HG03095 (cell line): Measurements from ENCODE around the gene PLEKHM3.
A peak's percentile ranks its signal among the peaks of the same experiment; 100 is the strongest.

ENCODE experiments used
- ATAC-seq: cut with Tn5 transposase; IDR thresholded peaks from one replicate; pipeline ENCODE4 v1.9.1; 2021; ENCODE audit warnings: moderate library complexity; ENCODE audit not compliant: unreplicated experiment

PLEKHM3 gene

DNA sequence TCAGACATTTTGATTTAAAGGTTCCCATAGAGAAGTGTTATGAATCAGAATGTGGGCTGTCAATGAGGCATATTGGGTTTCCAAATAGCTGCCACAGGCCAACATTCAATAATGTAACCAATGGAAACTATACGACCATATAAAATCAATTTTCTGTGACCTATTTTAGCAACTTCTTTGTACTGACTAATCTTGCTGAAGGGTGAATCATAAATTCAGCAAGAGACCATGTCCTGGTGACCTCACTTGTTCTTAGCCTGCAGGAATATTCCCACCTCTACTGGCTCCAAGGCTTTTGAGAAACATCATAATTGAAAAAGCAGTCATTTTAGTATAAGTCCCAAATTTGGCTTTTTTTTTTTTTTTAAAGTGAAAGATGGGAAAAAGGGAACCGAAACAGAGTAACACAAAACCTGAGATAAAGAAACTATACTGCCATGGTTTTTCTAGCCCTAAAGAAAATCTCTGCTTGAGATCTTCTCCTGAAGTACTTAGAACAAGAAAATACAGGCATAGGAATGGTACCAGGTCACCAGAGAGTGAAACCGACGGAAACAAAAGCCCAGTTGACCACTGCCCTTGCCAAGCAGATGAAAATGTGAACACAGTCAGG, 32.1 kb downstream of the PLEKHM3 start:
- ATAC-seq: no peak

DNA sequence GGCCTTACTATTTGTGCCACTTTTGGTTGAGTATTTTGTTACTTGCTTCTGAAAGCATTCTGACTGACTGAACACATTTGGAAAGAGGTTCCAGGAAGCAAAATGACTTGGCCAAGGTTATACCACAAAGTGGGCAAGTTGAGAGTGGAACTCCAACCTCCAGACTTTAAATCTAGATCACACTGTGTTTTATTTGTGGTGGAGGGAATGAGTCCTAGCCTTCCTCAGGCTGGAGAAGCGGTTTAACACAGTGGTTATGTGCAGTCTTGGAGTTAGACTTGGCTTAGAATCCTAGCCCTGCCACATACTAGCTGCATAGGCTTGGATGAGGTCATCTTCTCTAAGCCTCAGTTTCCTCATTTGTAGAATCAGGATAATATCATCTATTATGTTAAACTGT, 33.4 kb downstream of the PLEKHM3 start:
- no peak for ATAC-seq

DNA sequence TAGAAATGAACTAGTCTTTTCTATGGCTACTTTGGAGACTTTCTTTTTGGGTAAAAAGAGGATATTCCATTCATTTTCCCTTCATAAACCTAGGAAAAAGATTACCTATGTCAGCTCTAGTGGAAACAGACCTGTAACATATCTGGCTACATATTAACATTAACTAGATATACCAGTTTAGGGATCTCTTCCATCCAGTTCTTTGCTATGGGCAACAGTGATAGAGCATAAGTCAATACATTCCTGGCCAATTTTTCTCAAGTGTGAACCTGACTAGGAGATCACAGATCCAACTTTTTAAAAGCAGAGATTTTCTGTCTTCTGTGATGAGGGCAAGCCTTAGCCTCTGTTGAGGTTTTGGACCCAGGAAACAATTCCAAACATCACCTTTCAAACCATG, 34.5 kb downstream of the PLEKHM3 start:
- ATAC-seq: no peak

DNA sequence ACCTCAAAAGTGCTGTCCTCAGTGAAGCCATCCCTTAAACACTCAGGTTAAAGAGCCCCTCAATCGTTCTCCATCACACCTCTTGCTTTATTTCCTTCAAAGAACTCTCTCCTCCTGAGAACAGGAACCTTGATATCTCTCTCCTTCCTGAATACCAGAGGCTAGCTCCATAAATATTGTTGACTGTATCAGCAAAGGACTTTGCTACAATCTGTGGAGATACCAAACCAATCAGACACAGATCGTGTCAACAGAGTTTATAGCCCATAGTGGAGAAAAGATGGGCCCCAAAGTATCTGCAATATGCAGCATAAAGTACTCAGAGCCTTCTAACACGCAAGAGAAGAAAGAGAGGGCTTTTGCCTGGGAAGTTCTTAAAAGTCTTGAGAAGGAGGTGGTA, 36.4 kb downstream of the PLEKHM3 start:
- no peak for ATAC-seq

DNA sequence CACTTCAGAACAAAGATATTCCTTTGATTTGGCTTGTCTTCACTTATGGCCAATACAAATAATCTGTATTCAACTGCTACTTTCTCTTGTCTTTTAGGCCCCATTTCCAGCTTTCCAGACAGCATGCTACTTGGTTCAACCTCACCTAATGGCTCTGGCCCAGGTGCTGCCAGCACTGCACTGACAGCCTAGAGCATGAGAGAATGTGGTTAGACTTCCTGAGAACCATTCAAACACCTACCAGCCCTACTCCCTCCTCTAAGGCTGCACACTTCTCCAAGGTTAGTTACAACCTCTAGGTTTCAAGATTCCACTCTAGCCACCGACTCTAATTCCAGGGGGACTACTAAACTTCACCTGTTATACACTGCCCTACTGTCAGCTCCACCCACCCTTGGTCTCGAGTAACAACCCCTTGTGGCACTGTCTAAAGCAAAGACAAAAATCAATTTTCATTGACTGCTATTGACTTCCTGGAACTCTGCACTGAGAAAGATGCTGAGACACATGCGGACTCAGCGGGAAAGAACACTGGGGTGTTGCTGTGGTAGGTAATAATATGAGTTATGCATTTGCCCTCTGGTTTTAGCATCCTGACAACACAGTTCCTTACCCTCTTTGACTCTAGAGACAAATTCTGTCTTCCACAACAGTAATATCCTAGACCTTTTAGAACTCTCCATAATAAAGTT, 38.2 kb downstream of the PLEKHM3 start:
- ATAC-seq: no peak

DNA sequence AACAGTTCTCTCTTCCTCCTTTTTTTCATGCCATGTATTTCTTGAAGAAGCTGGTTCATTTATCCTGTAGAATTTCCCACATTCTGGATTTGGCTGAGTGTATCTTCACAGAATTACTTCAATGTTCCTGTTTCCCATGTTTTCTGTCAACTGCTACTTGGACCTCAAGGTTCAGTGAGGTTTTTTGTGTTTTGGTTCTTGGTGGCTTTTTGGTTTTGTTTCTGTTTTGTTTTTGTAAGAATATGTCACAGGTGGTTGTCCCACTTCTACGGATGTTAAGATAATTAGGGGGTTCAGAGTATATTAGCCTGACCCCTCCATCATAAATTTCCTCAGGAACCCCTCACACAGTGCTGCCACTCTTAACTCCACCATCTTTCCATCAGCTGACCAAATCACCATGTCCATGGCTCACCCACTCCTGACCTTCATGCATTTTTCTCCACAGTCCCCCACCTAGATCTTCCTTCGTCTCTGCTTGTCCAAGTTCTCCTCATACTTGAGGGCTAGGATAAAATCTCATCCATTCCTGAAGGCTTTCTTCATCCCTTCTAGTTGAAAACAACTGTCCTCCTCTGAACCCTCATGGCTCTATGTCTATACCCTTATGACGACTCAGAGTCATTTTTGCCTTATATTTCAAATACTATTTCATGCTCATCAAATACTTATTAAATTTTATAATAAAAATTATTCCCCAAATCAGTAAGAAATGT, 40.4 kb downstream of the PLEKHM3 start:
- no peak for ATAC-seq

DNA sequence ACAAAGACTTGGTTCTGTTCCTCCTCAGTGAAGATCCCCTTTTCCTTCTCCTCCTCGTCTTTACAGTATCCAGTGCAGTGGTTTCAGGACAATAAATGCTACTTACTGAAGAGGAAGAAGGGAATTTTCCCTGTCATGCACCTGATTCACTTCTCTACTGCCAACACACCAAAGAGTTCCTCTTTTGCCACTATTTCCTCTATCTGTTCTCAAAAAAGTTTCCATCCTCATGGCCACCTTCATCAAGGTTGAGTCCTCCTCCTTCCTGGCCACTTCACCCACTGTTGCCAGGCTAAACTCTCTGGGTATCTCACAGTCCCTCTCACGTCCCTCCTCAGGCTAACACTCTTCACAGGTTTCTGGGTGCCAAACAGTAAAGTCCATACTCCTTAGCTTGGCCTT, 41.7 kb downstream of the PLEKHM3 start:
- peak; percentile 72 for ATAC-seq

DNA sequence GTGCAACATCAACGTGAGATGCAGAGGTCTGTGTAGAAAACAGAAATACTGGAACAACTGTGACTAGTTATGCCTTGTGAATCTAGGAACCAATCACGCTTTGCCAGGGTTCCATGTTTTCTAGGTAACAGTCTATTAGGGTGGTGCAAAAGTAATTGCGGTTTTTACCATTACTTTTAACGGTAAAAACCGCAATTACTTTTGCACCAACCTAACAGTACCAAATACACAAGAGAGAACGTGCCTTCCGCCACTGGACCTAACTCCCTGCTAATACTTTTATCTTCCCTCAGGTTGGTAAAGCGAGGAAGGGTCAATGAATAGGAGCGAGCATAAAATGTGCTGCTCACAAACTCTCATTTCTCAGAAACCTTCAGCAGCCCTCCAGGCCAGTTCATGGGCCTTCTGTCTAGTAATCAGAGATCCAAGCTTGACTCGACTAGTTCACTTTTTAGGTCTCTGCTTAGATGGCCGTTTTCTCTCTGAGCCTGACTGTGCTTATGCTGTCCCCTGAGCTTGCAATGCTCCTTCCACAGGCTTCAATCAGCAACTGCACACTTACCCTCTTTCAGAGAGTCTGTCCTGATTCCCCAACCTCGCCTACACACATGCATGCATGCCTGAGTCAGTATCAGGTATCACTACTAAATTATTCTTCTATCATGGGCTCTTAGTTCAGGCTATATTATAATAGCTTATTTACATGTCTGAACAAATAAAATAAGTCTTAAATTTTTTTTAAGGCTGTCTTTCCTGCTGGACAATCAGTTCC, 47.0 kb downstream of the PLEKHM3 start:
- ATAC-seq: no peak

DNA sequence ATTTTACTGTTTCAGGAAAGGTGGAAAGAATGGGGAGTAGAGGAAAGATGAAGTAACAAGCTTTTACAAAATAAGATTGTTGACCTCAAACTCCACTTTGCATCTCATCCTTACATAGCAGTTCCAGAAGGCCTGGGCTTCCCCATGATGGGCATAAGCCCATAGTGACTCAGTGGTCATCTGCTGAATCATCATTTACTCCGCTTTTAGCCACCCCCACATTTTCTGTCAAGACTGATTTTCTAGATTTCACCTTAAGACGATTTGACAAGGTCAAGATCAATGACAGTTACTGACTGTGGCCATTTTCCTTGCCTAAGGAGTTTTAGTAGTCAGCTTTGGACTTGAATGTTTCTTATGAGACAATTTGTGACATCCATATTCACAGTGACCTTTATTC, 49.4 kb downstream of the PLEKHM3 start:
- no peak for ATAC-seq

DNA sequence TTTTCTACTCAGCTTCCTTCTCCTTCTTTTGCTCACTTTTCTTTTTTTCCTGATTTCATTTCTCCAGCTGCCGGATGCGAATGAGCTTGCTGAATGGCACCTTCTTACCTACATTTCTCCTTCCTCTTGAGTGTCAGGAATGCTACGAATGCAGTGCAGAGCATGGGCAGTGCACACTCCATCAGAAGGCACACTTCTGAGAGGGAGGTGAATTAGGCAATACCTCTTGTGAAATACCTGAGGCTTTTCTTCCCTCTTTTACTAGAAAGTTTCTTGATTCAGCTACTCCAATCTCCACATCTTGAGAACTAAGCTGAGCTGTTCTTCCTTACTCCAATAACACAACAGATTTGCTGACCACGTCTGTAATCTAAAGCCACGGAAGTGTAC, 51.1 kb downstream of the PLEKHM3 start:
- no peak for ATAC-seq

DNA sequence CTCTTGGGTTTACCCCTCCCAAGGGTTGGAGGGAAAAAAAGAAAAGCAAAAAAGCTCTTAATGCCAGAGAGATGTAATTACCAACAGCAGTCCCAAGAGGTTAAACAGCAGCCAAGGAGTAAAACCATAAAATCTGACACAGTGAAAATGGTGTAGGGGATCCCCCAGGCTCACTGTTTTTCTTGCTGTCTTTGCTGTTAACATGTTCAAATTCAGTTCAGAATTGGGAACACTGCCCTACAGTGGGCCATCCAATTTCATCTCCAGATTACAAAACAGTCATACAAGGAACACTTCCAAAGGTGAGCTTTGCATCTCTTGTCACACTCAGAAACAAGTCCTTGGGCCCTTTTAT, 54.5 kb downstream of the PLEKHM3 start:
- no peak for ATAC-seq

DNA sequence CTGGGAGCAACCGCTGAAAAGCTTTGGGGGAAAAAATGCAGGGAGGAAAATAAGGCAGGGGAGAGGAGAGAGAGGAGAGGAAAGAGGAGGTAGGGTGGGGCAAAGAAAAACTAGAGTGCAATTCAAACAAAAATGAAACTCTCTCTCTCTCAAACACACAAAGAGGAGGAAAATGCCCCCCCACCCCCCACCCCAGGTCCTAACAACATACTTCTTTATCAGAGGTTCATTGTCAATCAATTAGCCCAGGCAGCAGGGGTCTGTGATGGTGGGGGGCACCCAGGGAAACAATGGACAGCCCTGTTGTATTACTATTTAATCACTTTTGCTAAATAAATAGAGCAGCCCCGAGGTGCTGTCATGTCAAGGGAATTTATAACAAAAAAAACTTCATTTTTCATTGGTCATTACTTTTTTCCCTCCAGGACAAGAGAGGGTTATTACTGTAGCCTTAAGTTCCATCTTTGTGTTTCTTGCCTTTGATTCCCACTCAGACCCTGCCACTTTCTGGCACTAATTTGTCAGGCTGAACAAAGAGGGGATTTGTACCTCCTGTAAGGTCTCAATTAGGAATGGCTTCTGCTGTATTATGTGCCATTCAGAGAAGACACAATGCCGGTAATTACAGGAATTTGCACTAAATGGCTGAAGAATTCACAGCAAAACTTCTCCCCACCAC, 55.0 kb downstream of the PLEKHM3 start:
- ATAC-seq: no peak

DNA sequence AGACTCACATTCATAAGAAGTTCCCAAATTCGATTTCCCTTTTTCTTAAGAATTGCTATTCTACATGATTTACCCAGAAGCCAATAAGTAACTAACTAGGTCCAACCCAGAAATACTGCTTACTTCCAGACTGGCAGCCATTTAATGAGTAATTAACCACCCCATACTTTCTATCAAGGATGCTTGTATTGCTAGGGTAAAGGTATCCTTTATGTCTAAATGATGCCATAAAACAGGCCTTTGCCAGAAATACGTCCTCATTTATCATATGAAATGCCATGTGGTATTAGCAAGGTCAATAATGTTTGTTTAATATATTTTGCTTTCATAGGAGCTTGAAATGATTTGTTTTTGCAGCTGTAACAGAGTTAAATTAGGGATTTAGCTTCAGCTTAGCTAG, 56.1 kb downstream of the PLEKHM3 start:
- ATAC-seq: no peak

DNA sequence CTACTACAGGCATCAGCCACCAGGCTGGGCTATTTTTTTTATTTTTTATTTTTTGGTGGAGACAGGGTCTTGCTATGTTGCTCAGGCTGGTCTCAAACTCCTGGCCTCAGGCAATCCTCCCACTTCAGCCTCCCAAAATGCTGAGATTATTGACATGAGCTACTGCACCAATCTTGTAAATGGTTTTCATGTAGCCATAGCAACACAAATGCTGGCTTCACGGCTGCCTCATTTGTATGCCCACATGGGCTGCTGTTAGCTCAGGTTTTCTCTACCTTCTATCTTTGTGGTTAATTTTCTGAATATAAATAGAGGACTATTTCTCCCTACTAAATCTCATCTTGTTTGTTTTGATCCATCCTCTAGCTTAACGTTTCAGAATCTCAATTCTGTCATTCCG, 58.2 kb downstream of the PLEKHM3 start:
- no peak for ATAC-seq

DNA sequence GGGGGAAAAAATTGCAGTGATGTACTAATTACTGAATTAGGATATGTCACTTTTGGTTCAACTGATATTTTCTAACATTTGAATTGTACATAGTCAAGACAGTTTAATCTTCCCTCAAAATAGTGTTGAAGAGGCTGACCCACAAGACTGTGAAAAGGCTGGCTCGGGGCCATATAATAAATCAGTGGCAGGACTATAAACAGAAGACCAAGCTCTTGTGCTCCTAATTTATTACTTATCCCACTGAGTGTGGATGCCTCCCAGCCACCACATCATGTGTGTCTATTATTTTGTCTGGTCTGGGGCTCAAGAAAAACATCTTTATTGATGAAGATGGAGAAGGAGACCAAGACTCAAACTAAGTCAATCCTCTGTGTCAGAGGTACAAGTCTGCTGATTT, 64.4 kb downstream of the PLEKHM3 start:
- ATAC-seq: no peak

DNA sequence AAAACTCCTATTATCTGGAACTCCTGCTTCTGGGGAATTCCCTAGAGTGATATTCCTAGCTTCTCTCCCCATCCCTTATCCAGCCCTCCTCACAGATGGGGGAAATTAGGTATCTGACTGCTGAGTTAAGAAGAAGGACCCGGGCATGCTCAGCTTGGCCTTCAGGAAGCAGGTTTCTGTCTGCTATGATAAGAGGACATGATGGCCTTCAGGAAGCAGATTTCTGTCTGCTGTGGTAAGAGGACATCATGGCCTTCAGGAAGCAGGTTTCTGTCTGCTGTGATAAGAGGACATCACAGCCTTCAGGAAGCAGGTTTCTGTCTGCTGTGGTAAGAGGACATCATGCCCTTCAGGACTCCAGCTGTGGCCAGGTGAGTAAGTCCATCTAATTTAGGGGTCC, 65.2 kb downstream of the PLEKHM3 start:
- no peak for ATAC-seq

DNA sequence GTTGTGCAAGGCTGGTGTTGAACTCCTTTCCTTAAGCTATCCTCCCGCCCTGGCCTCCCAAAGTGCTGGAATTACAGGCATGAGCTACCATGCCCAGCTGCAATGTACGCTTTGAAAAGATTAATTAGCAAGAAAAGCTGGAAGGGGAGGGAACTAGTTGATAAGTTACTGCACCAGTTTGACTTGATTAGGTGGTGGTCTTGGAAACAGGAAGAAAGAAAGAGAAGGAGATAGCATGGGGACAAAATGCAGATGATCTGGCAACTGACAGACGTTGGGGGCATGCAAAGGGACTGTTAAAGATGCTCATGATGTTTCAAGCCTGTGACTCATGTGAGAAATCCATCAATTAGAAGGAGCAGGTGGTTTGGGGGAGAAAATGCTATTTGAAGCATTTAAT, 68.6 kb downstream of the PLEKHM3 start:
- ATAC-seq: no peak

DNA sequence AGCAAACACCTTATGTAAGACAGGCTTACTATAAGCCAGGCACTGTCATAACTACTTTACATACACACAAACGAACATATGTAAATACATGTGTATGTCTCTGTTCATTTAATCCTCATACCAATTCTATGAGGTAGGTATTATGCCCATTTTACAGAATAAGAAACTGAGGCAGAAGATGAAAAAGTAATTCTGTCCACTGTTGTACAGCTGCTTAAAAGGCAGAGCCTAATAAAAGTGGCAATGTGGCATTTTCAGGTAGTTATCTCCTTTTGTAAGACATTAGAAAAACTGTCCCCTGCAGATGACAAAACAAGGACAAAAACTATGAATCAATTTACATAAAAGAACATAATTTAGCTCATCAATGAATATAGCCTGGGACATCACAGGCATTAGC, 69.9 kb downstream of the PLEKHM3 start:
- no peak for ATAC-seq

DNA sequence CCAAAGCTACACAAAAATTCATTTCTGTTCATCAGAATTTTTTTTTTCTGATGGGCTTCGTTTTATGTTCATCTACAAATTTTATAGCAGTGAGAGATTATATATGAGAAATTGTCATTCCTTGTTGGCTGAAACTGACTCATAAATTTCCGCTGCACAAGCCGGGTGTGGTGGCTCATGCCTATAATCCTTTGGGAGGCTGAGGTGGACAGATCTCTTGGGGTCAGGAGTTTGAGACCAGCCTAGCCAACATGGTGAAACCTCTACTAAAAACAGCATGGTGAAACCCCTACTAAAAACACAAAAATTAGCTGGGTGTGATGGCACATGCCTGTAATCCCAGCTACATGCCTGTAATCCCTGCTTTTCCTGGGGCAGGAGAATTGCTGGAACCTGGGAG, 72.0 kb downstream of the PLEKHM3 start:
- ATAC-seq: no peak

DNA sequence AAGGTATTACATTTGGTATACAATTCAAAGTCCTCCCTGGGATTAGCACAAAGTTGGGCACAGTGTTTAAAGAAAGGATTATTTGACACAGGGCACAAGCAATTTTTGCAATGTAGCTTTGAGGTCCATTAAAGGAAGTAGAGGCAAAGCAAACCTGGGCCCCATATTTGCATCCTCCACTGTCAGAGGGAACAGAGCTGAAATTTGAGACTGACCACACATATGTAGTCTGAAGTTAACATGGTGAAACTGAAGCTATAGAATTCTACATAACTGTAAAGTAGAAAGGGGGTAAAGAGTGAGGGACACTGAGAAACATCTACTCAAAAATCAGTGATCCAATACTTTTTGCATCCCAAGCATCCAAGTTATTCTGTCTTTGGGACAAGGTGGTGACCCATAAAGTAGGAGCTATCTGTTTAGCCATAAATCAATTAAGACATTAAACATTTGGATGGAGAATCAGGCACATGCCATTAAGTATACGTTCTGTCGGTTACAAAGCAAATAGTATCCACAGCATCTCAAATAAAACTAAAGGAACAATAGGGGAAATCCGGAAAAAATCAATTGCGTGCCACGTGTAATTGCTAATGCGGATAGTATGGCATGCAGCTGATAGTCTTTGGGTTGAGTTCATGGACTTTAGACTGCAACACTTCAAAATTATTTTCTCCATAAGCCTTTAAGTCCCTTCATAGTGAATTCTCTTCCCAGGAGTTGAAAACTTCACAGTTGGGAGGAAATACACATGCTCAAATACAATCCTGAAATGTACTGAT, 72.6 kb downstream of the PLEKHM3 start:
- no peak for ATAC-seq
